ENCODE results near the gene RASSF3. TPM values are rescaled to one million over a fixed set of nuclear protein-coding genes. Genes with fewer than 3 reads are reported as not detected.
A peak's percentile ranks its signal among the peaks of the same experiment; 100 is the strongest.

RASSF3 gene
- total RNA-seq, 2 experiments from 2014 or later = 40.4 to 41.6 TPM

DNA sequence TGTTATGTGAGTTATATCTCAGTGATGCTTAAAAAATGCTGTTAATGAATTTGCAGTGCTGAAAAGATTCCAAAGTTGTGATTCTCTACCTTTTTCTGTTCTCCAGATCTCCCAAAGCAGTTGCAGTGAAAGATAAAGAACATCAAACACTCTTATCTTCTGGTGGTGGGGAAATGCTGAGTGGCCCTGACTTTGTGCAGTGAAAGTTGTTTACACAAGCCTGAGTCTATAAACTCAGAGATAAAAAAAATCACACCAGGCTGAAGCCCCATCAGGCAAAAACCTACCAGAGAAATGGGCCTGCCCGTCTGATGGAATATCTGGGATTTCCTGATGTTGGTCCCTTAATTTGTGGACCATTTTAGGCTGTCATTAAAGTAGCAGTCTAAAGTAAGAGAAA, 46.1 kb downstream of the RASSF3 start:
- Mint-ChIP-seq H3K9me3 (no peaks in the 10 kb centered on the region), H3K27me3 (no peaks in the 10 kb centered on the region), H3K4me1 (ENCODE audit: low read depth) (peaks cover 79% of the 10 kb centered on the region), H3K4me3 (no peak overlapping the region), H3K36me3 (ENCODE audit: low read depth) (peaks cover 24% of the 10 kb centered on the region), H3K27ac (peak overlapping the region; percentile 68)
- no peak for ATAC-seq
- intact Hi-C loops (cut with micrococcal nuclease) = no loop called here
- DNase-seq = no peak
- CTCF ChIA-PET = no interaction called here
- POLR2A ChIA-PET = interaction anchor here (2.1 kb wide), 1 partner anchor 14 kb away, joined by 6 read pairs; no protein-coding TSS in a partner anchor
- TF ChIP-seq, protein P1, sequence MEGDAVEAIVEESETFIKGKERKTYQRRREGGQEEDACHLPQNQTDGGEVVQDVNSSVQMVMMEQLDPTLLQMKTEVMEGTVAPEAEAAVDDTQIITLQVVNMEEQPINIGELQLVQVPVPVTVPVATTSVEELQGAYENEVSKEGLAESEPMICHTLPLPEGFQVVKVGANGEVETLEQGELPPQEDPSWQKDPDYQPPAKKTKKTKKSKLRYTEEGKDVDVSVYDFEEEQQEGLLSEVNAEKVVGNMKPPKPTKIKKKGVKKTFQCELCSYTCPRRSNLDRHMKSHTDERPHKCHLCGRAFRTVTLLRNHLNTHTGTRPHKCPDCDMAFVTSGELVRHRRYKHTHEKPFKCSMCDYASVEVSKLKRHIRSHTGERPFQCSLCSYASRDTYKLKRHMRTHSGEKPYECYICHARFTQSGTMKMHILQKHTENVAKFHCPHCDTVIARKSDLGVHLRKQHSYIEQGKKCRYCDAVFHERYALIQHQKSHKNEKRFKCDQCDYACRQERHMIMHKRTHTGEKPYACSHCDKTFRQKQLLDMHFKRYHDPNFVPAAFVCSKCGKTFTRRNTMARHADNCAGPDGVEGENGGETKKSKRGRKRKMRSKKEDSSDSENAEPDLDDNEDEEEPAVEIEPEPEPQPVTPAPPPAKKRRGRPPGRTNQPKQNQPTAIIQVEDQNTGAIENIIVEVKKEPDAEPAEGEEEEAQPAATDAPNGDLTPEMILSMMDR (IDR thresholded peaks at IDR 0.05) = no peak

DNA sequence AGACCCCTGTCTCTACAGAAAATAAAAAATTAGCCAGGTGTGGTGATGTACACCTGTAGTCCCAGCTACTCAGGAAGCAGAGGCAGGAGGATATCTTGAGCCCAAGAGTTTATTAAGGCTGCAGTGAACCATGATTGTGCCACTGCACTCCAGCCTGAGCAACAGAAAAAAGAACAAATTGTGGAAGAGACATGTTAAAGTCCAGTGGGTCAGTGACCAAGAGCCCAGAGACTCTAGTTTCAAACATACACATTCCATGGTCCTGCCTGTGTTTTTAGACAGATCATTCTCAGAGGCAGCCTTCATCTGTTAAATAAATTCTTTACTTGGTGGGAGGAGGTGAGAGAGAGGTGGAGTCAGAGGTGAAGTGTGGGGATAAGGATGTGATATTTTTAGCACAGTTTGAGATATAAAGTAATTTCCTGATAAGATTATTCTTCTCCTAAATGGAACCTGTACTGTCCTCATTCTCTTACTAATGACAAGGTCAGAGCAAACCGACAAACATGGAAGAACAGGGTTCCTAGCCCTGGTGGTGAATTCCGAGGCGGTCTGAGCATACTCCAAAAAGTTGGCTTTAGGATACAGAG, 48.7 kb downstream of the RASSF3 start:
- Mint-ChIP-seq H3K4me1 (ENCODE audit: low read depth) (peaks cover 70% of the 10 kb centered on the region), H3K4me3 (no peak overlapping the region), H3K36me3 (ENCODE audit: low read depth) (peaks cover 22% of the 10 kb centered on the region), H3K9me3 (no peaks in the 10 kb centered on the region), H3K27ac (peak overlapping the region; percentile 89), H3K27me3 (no peaks in the 10 kb centered on the region)
- TF ChIP-seq, protein P1 (IDR thresholded peaks at IDR 0.05) = no peak
- ATAC-seq = no peak
- POLR2A ChIA-PET = interaction anchor here (1.8 kb wide), 1 partner anchor 48 kb away, joined by 11 read pairs; the partner anchor contains the start of gene RASSF3
- CTCF ChIA-PET = interaction anchor here (1.3 to 2.1 kb wide), 2 partner anchors 24 to 38 kb away, joined by 3 to 5 read pairs; no protein-coding TSS in a partner anchor
- DNase-seq = no peak
- intact Hi-C loops (cut with micrococcal nuclease) = no loop called here

DNA sequence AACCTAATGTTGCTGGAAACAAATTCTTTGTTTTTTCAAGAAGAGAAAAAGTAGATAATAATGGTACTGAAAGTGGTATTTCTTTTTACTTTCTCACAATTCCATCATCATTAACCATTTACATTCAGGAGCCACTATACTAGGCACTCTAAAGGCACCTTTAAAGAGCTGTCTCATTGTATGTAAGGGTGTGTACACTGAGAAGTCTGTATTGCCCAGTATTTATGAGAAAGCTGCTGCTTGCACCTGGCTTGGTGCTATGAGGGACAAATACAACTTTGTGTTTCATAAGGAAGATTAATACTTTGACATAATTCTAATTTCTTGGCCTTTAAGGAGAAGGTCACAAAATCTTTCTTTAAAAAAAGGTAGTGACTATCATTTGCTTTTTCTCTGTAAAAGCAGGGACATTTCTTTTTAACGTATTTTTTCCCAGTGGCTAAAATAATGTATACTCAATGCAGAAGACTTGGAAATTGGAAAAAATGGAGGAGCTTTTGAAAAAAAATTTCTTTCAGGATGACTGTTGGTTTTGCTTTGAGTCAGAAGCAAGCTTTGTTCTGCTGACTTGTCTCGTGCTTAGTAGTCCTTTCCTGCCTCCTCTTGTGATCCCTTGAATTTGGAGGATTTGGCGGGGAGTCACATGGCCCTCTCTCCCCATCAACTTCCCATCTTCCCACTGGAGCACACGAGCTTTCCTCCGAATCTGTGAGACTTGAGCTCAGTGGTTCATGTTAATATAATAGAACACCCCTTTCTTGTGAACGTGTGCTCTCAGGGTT, 50.1 kb downstream of the RASSF3 start:
- H3K36me3 Mint-ChIP-seq (ENCODE audit: low read depth) = peaks cover 20% of the 10 kb centered on the region
- H3K9me3 Mint-ChIP-seq = no peaks in the 10 kb centered on the region
- peak; percentile 19 for ATAC-seq
- no peaks in the 10 kb centered on the region for H3K27me3 Mint-ChIP-seq
- peaks cover 77% of the 10 kb centered on the region for H3K4me1 Mint-ChIP-seq (ENCODE audit: low read depth)
- ChIA-PET POLR2A (interaction anchor here (0.8 to 1.8 kb wide), 8 partner anchors 9 to 51 kb away, joined by 3 to 11 read pairs (median 6); partner anchors contain the start of gene RASSF3), CTCF (interaction anchor here (1.0 to 1.5 kb wide), 9 partner anchors 9 to 77 kb away, joined by 3 to 8 read pairs (median 4); no protein-coding TSS in a partner anchor)
- H3K27ac Mint-ChIP-seq = peak overlapping the region; percentile 87
- DNase-seq = no peak
- intact Hi-C loops (cut with micrococcal nuclease) = no loop called here
- TF ChIP-seq, protein P1 (IDR thresholded peaks at IDR 0.05) = no peak
- H3K4me3 Mint-ChIP-seq = no peak overlapping the region

DNA sequence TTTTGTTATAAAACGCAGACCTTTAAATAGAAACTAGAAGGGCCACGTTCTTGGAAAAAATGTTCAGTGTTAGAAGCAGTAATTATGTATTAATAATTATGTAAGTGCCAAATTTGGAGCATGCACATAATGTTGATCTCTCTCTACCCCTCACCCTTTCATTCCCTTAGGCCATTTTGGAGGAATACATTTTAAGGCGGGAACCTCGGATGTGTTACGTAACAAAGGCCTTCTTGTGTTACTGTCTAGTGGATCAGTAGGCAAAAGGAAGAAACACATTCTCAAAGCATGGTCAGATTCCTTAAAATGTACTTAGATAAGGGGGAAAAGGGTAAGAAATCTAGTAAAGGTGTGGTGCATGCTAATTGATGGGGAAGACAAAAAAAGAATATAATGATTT, 52.7 kb downstream of the RASSF3 start:
- ChIA-PET POLR2A (interaction anchor here (0.9 kb wide), 1 partner anchor 22 kb away, joined by 3 read pairs; no protein-coding TSS in a partner anchor), CTCF (interaction anchor here (0.9 to 1.3 kb wide), 2 partner anchors 14 to 113 kb away, joined by 3 to 4 read pairs; no protein-coding TSS in a partner anchor)
- TF ChIP-seq, protein P1 (IDR thresholded peaks at IDR 0.05) = no peak
- Mint-ChIP-seq H3K9me3 (no peaks in the 10 kb centered on the region), H3K36me3 (ENCODE audit: low read depth) (peaks cover 11% of the 10 kb centered on the region), H3K27me3 (no peaks in the 10 kb centered on the region), H3K4me3 (no peak overlapping the region), H3K4me1 (ENCODE audit: low read depth) (peaks cover 84% of the 10 kb centered on the region), H3K27ac (no peak overlapping the region)
- no peak for ATAC-seq
- intact Hi-C loops (cut with micrococcal nuclease) = no loop called here
- DNase-seq = no peak
